ENCODE measurements around the gene SERPINA1. TPM values are rescaled to one million over a fixed set of nuclear protein-coding genes. Genes with fewer than 3 reads are reported as not detected.

SERPINA1 gene
- polyA plus RNA-seq, 1 donor, result 1,712 TPM

GRCh38 chr14:94384342-94384741 is 4.1 kb downstream of the SERPINA1 start:
- no peaks in the 10 kb centered on the region for H3K9me3 ChIP-seq (ENCODE audit: control insufficient read depth, low read depth, low read length)
- H3K27ac ChIP-seq (ENCODE audit: low read length), result peak overlapping the region; percentile 90
- H3K4me3 ChIP-seq (ENCODE audit: low read length), result peak overlapping the region; percentile 9
- H3K36me3 ChIP-seq (ENCODE audit: control insufficient read depth, insufficient read depth, low read length), result peaks cover 43% of the 10 kb centered on the region
- 100% methylated on average over 1 of the region's 7 CpGs for WGBS (ENCODE audit: insufficient coverage, low lambda C conversion rate)
- DNase-seq, result no peak
- no peaks in the 10 kb centered on the region for H3K27me3 ChIP-seq (ENCODE audit: control insufficient read depth, insufficient read depth, low read length)
- H3K4me1 ChIP-seq (ENCODE audit: control insufficient read depth, insufficient read depth, low read length), result peaks cover 28% of the 10 kb centered on the region

- H3K9me3 ChIP-seq (ENCODE audit: control insufficient read depth, low read depth, low read length), result no peaks in the 10 kb centered on the region
- H3K36me3 ChIP-seq (ENCODE audit: control insufficient read depth, insufficient read depth, low read length), result peaks cover 48% of the 10 kb centered on the region
- no CpG with 5 or more reads among the region's 3 CpGs for WGBS (ENCODE audit: insufficient coverage, low lambda C conversion rate)
- peak overlapping the region; percentile 90 for H3K27ac ChIP-seq (ENCODE audit: low read length)
- H3K4me3 ChIP-seq (ENCODE audit: low read length), result peak overlapping the region; percentile 9
- DNase-seq, result no peak
- H3K27me3 ChIP-seq (ENCODE audit: control insufficient read depth, insufficient read depth, low read length), result no peaks in the 10 kb centered on the region
- peaks cover 22% of the 10 kb centered on the region for H3K4me1 ChIP-seq (ENCODE audit: control insufficient read depth, insufficient read depth, low read length)
Observed at GRCh38 chr14:94383777-94384176, 4.6 kb downstream of the SERPINA1 start.

GRCh38 chr14:94382716-94383596 is 5.4 kb downstream of the SERPINA1 start:
- Histone ChIP-seq H3K36me3 (ENCODE audit: control insufficient read depth, insufficient read depth, low read length) (peaks cover 56% of the 10 kb centered on the region), H3K4me1 (ENCODE audit: control insufficient read depth, insufficient read depth, low read length) (peaks cover 21% of the 10 kb centered on the region), H3K27me3 (ENCODE audit: control insufficient read depth, insufficient read depth, low read length) (no peaks in the 10 kb centered on the region), H3K27ac (ENCODE audit: low read length) (no peak overlapping the region), H3K4me3 (ENCODE audit: low read length) (no peak overlapping the region), H3K9me3 (ENCODE audit: control insufficient read depth, low read depth, low read length) (no peaks in the 10 kb centered on the region)
- 73% methylated on average over 4 of the region's 18 CpGs for WGBS (ENCODE audit: insufficient coverage, low lambda C conversion rate)
- no peak for DNase-seq

- H3K4me3 ChIP-seq (ENCODE audit: low read length), result no peak overlapping the region
- H3K36me3 ChIP-seq (ENCODE audit: control insufficient read depth, insufficient read depth, low read length), result peaks cover 63% of the 10 kb centered on the region
- H3K9me3 ChIP-seq (ENCODE audit: control insufficient read depth, low read depth, low read length), result no peaks in the 10 kb centered on the region
- no CpG with 5 or more reads among the region's 4 CpGs for WGBS (ENCODE audit: insufficient coverage, low lambda C conversion rate)
- no peaks in the 10 kb centered on the region for H3K27me3 ChIP-seq (ENCODE audit: control insufficient read depth, insufficient read depth, low read length)
- peaks cover 17% of the 10 kb centered on the region for H3K4me1 ChIP-seq (ENCODE audit: control insufficient read depth, insufficient read depth, low read length)
- DNase-seq, result no peak
- no peak overlapping the region for H3K27ac ChIP-seq (ENCODE audit: low read length)
Observed at GRCh38 chr14:94382099-94382715, 6.2 kb downstream of the SERPINA1 start.

GRCh38 chr14:94381149-94382030 is 7.0 kb downstream of the SERPINA1 start:
- H3K36me3 ChIP-seq (ENCODE audit: control insufficient read depth, insufficient read depth, low read length), result peaks cover 67% of the 10 kb centered on the region
- peaks cover 17% of the 10 kb centered on the region for H3K4me1 ChIP-seq (ENCODE audit: control insufficient read depth, insufficient read depth, low read length)
- H3K27ac ChIP-seq (ENCODE audit: low read length), result no peak overlapping the region
- H3K9me3 ChIP-seq (ENCODE audit: control insufficient read depth, low read depth, low read length), result no peaks in the 10 kb centered on the region
- 91% methylated on average over 4 of the region's 7 CpGs for WGBS (ENCODE audit: insufficient coverage, low lambda C conversion rate)
- H3K27me3 ChIP-seq (ENCODE audit: control insufficient read depth, insufficient read depth, low read length), result no peaks in the 10 kb centered on the region
- no peak overlapping the region for H3K4me3 ChIP-seq (ENCODE audit: low read length)
- no peak for DNase-seq

GRCh38 chr14:94380225-94381148 is 7.9 kb downstream of the SERPINA1 start:
- Histone ChIP-seq H3K4me3 (ENCODE audit: low read length) (no peak overlapping the region), H3K9me3 (ENCODE audit: control insufficient read depth, low read depth, low read length) (no peaks in the 10 kb centered on the region), H3K27ac (ENCODE audit: low read length) (no peak overlapping the region), H3K27me3 (ENCODE audit: control insufficient read depth, insufficient read depth, low read length) (no peaks in the 10 kb centered on the region), H3K36me3 (ENCODE audit: control insufficient read depth, insufficient read depth, low read length) (peaks cover 69% of the 10 kb centered on the region), H3K4me1 (ENCODE audit: control insufficient read depth, insufficient read depth, low read length) (peaks cover 17% of the 10 kb centered on the region)
- DNase-seq, result no peak
- WGBS (ENCODE audit: insufficient coverage, low lambda C conversion rate), result 67% methylated on average over 2 of the region's 16 CpGs

- no peak overlapping the region for H3K27ac ChIP-seq (ENCODE audit: low read length)
- no peaks in the 10 kb centered on the region for H3K27me3 ChIP-seq (ENCODE audit: control insufficient read depth, insufficient read depth, low read length)
- no peaks in the 10 kb centered on the region for H3K9me3 ChIP-seq (ENCODE audit: control insufficient read depth, low read depth, low read length)
- no peak overlapping the region for H3K4me3 ChIP-seq (ENCODE audit: low read length)
- DNase-seq, result no peak
- H3K4me1 ChIP-seq (ENCODE audit: control insufficient read depth, insufficient read depth, low read length), result peaks cover 12% of the 10 kb centered on the region
- H3K36me3 ChIP-seq (ENCODE audit: control insufficient read depth, insufficient read depth, low read length), result peaks cover 69% of the 10 kb centered on the region
- 56% methylated on average over 2 of the region's 16 CpGs for WGBS (ENCODE audit: insufficient coverage, low lambda C conversion rate)
Observed at GRCh38 chr14:94379291-94380224, 8.8 kb downstream of the SERPINA1 start.

- H3K4me3 ChIP-seq (ENCODE audit: low read length), result no peak overlapping the region
- no peaks in the 10 kb centered on the region for H3K9me3 ChIP-seq (ENCODE audit: control insufficient read depth, low read depth, low read length)
- peaks cover 64% of the 10 kb centered on the region for H3K36me3 ChIP-seq (ENCODE audit: control insufficient read depth, insufficient read depth, low read length)
- H3K27ac ChIP-seq (ENCODE audit: low read length), result no peak overlapping the region
- peaks cover 4% of the 10 kb centered on the region for H3K4me1 ChIP-seq (ENCODE audit: control insufficient read depth, insufficient read depth, low read length)
- no peak for DNase-seq
- 80% methylated on average over 4 of the region's 17 CpGs for WGBS (ENCODE audit: insufficient coverage, low lambda C conversion rate)
- no peaks in the 10 kb centered on the region for H3K27me3 ChIP-seq (ENCODE audit: control insufficient read depth, insufficient read depth, low read length)
Observed at GRCh38 chr14:94378527-94379290, 9.7 kb downstream of the SERPINA1 start.

All from large intestine (tissue), 3 donors.